AG04450 (cell line): ENCODE data around the gene PLA2G2F. TPM values are rescaled to one million over a fixed set of nuclear protein-coding genes. Genes with fewer than 3 reads are reported as not detected.
A peak's percentile ranks its signal among the peaks of the same experiment; 100 is the strongest.

Source experiments
- CTCF ChIA-PET: fragments of 300-600, 350-600 bp; formaldehyde crosslinking; extraction: SDS; loops from one replicate; lab custom pipeline; 2022; ENCODE audit warnings: antibody characterized with exemption, inconsistent platforms; lab: Charles Lee
- POLR2A ChIA-PET: fragments of 350-600 bp; formaldehyde crosslinking; extraction: SDS; loops from one replicate; lab custom pipeline; 2021; ENCODE audit warnings: antibody characterized with exemption, inconsistent platforms; lab: Yijun Ruan, JAX
- DNase-seq: peaks from one replicate; pipeline ENCODE4 v3.0.0-alpha.2; 2011; ENCODE audit warnings: low read depth, low spot score
- H3K27ac ChIP-seq: one replicate; pipeline ENCODE4 v1.5.1; 2012; ENCODE audit warnings: low read depth, low read length, control low read depth
- H3K27me3 ChIP-seq: one replicate; pipeline ENCODE4 v1.6.0; 2012; ENCODE audit warnings: low read length; ENCODE audit not compliant: control insufficient read depth, insufficient read depth
- H3K4me3 ChIP-seq: 2 replicates; pipeline ENCODE4 v1.5.1; 2011; ENCODE audit warnings: mild to moderate bottlenecking, low read depth, low read length, control low read depth
- H3K9me3 ChIP-seq: 2 replicates; pipeline ENCODE4 v1.5.1; 2012; ENCODE audit warnings: low read length; ENCODE audit not compliant: control insufficient read depth, insufficient read depth
- polyA plus RNA-seq: library from polyadenylated mRNA; depleted of rRNA; stranded (reverse); fragments of >200 nt; gene quantifications from 2 replicates; pipeline ENCODE4 v1.2.3, GENCODE V29; 2011
- TF ChIP-seq, protein P1 (sequence below): IDR thresholded peaks from 2 replicates; pipeline ENCODE4 v1.5.1; 2011; ENCODE audit warnings: low read depth, low read length, control low read depth, inconsistent platforms

PLA2G2F gene
- polyA plus RNA-seq, 1 experiment = not detected

DNA sequence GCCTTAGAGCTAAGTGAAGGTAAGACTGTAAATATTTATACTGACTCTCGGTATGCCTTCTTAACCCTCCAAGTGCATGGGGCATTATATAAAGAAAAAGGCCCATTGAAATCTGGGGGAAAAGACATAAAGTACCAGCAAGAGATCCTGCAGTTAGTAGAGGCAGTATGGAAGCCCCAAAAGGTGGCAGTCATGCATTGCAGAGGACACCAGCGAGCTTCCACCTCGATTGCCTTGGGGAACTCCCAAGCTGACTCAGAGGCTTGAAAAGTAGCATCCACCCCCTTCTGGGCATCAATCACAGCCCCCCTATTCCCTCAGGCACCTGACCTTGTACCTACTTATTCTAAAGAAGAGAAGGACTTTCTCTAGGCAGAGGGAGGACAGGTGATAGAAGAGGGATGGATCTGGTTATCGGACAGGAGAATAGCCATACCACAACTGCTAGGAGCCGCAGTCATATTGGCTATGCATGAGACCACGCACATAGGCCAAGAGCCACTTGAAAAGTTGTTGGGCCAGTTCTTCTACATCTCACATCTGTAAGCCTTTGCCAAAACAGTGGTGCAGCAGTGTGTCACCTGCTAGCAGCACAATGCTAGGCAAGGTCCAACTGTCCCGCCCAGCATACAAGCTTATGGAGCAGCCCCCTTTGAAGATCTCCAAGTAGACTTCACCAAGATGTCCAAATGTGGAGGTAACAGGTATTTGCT lies 19.4 kb downstream of the PLA2G2F start:
- H3K9me3 ChIP-seq = peaks cover 37% of the 10 kb centered on the region
- peaks cover 3% of the 10 kb centered on the region for H3K27me3 ChIP-seq
- TF ChIP-seq, protein P1, sequence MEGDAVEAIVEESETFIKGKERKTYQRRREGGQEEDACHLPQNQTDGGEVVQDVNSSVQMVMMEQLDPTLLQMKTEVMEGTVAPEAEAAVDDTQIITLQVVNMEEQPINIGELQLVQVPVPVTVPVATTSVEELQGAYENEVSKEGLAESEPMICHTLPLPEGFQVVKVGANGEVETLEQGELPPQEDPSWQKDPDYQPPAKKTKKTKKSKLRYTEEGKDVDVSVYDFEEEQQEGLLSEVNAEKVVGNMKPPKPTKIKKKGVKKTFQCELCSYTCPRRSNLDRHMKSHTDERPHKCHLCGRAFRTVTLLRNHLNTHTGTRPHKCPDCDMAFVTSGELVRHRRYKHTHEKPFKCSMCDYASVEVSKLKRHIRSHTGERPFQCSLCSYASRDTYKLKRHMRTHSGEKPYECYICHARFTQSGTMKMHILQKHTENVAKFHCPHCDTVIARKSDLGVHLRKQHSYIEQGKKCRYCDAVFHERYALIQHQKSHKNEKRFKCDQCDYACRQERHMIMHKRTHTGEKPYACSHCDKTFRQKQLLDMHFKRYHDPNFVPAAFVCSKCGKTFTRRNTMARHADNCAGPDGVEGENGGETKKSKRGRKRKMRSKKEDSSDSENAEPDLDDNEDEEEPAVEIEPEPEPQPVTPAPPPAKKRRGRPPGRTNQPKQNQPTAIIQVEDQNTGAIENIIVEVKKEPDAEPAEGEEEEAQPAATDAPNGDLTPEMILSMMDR = no peak
- no peak overlapping the region for H3K27ac ChIP-seq
- ChIA-PET POLR2A (interaction anchor here (0.6 kb wide), 1 partner anchor 207 kb away, joined by 5 read pairs; no protein-coding TSS in a partner anchor), CTCF (no interaction called here)
- no peak overlapping the region for H3K4me3 ChIP-seq
- no peak for DNase-seq

DNA sequence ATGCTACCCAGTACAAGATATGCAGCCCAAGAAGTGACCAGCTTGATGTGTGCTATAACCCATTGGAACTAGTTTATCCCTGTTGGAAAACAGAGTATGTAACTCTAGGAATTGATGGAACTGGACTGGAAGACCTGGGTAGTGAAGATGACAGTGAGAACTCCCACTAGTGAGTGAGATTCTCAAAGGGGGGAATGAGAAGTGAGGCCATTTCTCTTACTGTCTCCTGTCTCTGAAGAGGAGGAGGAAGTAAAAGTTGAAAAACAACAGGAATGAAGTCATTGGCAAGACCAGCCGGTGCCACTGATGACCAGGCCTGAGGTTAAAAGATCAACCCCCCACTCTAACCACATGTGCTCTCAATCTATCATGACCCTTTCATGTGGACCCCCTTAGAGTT lies 20.9 kb downstream of the PLA2G2F start:
- CTCF ChIA-PET = no interaction called here
- TF ChIP-seq, protein P1 = no peak
- Histone ChIP-seq H3K27ac (no peak overlapping the region), H3K4me3 (no peak overlapping the region), H3K27me3 (peaks cover 4% of the 10 kb centered on the region), H3K9me3 (peaks cover 37% of the 10 kb centered on the region)
- no peak for DNase-seq
- POLR2A ChIA-PET = no interaction called here

DNA sequence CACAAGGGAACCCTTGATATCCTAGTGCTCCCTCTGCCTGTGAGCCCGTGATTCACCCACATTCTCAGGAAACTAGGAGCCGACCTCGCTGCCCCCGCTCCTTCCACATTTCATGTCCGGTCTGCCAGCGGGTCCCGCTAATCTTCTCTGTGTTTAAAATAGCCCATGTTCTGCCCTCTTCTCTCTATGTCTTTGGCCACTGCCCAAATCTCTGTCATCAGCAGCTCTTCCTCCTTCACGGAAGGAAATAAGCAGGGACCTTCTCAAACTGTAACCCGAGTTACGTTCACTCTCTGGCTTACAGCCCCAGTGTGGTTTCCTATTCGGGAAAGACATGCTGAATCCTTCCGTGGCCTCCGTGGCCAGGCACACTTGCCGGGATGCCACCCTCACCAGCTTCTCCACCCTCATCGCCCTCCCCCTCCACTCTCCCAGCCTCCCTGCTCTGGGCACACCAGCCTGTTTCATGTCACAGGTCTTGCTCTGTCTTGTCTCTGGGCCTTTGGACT lies 25.6 kb downstream of the PLA2G2F start:
- TF ChIP-seq, protein P1 = peak; percentile 31
- Histone ChIP-seq H3K9me3 (peaks cover 25% of the 10 kb centered on the region), H3K27ac (no peak overlapping the region), H3K4me3 (no peak overlapping the region), H3K27me3 (peaks cover 31% of the 10 kb centered on the region)
- ChIA-PET POLR2A (no interaction called here), CTCF (interaction anchor here (0.8 to 4.1 kb wide), 8 partner anchors 9 to 329 kb away, joined by 3 to 25 read pairs (median 7); no protein-coding TSS in a partner anchor)
- no peak for DNase-seq

DNA sequence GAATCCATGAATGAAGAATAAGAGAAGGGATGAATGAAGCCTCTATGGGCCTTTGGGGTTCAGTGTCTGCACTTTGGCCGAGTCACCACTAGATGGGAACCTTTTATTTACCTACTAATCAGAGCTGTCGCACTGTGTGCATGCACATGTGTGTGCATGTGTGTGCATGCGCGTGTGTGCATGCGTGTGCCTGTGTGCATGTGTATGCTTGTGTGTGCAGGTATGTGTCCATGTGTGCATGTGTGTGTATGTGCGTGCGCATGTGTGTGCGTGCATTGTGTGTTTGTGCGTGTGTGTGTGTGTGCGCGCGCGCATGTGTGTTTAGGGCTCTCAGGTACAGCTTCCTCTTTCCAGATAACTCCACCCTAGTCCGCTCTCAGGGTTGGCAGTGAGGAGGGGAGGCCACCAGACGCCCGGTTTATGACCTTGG lies 26.4 kb downstream of the PLA2G2F start:
- Histone ChIP-seq H3K9me3 (peaks cover 17% of the 10 kb centered on the region), H3K4me3 (no peak overlapping the region), H3K27ac (no peak overlapping the region), H3K27me3 (peaks cover 32% of the 10 kb centered on the region)
- ChIA-PET CTCF (interaction anchor here (0.8 to 4.1 kb wide), 7 partner anchors 8 to 329 kb away, joined by 3 to 25 read pairs (median 5); no protein-coding TSS in a partner anchor), POLR2A (no interaction called here)
- TF ChIP-seq, protein P1 = peak; percentile 40
- DNase-seq = no peak

DNA sequence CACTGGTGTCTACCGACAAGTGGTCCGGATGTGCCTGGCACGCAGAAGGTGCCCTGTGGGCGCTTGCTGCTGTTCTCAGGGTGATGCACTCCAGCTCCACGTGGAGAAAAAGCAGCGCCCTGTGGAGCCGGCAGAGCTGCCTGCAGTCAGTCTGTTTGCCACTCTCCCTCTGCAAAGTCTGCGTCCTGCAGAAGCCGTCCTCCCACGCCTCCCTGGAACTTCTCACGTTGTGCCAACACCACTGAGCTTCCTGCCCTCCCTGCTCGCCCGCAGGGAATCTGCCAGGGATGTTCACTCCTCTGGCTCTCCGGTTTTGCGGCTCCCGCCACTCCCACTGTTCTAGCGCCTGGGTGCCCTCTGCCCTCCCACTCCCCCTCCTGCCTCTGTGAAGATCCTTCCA lies 26.9 kb downstream of the PLA2G2F start:
- TF ChIP-seq, protein P1 = no peak
- no peak for DNase-seq
- peaks cover 12% of the 10 kb centered on the region for H3K9me3 ChIP-seq
- peaks cover 32% of the 10 kb centered on the region for H3K27me3 ChIP-seq
- POLR2A ChIA-PET = no interaction called here
- no peak overlapping the region for H3K27ac ChIP-seq
- H3K4me3 ChIP-seq = no peak overlapping the region
- CTCF ChIA-PET = interaction anchor here (0.6 to 4.1 kb wide), 6 partner anchors 14 to 328 kb away, joined by 4 to 25 read pairs (median 7); no protein-coding TSS in a partner anchor
